ENCODE data around the gene INHBB.

GRCh38 chr2:120319686-120320317 is 26.1 kb upstream of the INHBB start:
- TF ChIP-seq CTCF (IDR thresholded peaks at IDR 0.05; ENCODE audit: low read length) = no peak
- no peak for TF ChIP-seq EZH2 (optimal IDR thresholded peaks at IDR 0.05; ENCODE audit: low read depth, low read length)
